HCT116 (cell line): Measurements from ENCODE around the gene TNFAIP8. TPM values are rescaled to one million over a fixed set of nuclear protein-coding genes. Genes with fewer than 3 reads are reported as not detected.

Source experiments
- ATAC-seq: fragments of 200-7000 bp; cut with Tn5 transposase; 2 replicates; pipeline ENCODE4 v1.9.1; 2020; ENCODE audit warnings: mild to moderate bottlenecking, moderate library complexity
- BruUV-seq: library from RNA; stranded (reverse); fragments of 400-500 nt; replicated peaks from 2 replicates; lab custom pipeline; 2021; lab: Mats Ljungman, UMichigan
- CTCF ChIA-PET: fragments of 300-600 bp; sonication (Branson Sonifier 250); formaldehyde crosslinking; loops from one replicate; lab custom pipeline; 2021; ENCODE audit warnings: antibody characterized with exemption; lab: Charles Lee
- POLR2A ChIA-PET: fragments of 300-600, 350-600 bp; sonication (Branson Sonifier 250); formaldehyde crosslinking; loops from one replicate; lab custom pipeline; 2021; ENCODE audit warnings: antibody characterized with exemption; lab: Charles Lee
- RAD21 ChIA-PET, 2 experiments: fragments of 300-600 bp; sonication (Branson Sonifier 250); formaldehyde crosslinking; loops; one replicate each; lab custom pipeline; 2023; ENCODE audit warnings: low total read pairs in 2 of 2; ENCODE audit not compliant: uncharacterized antibody in 2 of 2, unreplicated experiment in 2 of 2, low non-redundant PET in 1 of 2; lab: Charles Lee
- DNase-seq: peaks from one replicate; pipeline ENCODE4 v3.0.0-alpha.2; 2010; ENCODE audit warnings: low read depth, low spot score
- H2AFZ ChIP-seq: fragments of 200-600 bp; shearing (Covaris generic), sonication (generic); 2 replicates; pipeline ENCODE4 v1.6.1; 2017; ENCODE audit warnings: low read depth, mixed run types, mixed read lengths, antibody characterized with exemption, low read length; ENCODE audit not compliant: poor library complexity, severe bottlenecking
- H3K27ac ChIP-seq: 2 replicates; pipeline ENCODE4 v1.5.1; 2012; ENCODE audit warnings: low read depth, low read length
- H3K27me3 ChIP-seq: fragments of 200-600 bp; sonication (generic); 2 replicates; pipeline ENCODE4 v1.6.1; 2016; ENCODE audit warnings: mixed run types, low read length, mixed read lengths; ENCODE audit not compliant: insufficient read depth
- H3K36me3 ChIP-seq, 2 experiments: fragments of 200-500 bp in 1 of 2; fragments of 200-600 bp in 1 of 2; sonication (Bioruptor generic) in 1 of 2; sonication (generic) in 1 of 2; 2 replicates each; pipeline versions ENCODE4 v1.5.1 to v1.6.1; 2014 to 2016; ENCODE audit warnings: low read length in 2 of 2, inconsistent platforms in 1 of 2, mixed read lengths in 1 of 2, mixed run types in 1 of 2; ENCODE audit not compliant: insufficient read depth in 2 of 2, control insufficient read depth in 1 of 2
- H3K4me1 ChIP-seq, 2 experiments: fragments of 200-600 bp in 1 of 2; sonication (generic) in 1 of 2; 2 replicates each; pipeline versions ENCODE4 v1.5.1 to v1.6.1; 2012 to 2017; ENCODE audit warnings: low read length in 2 of 2, inconsistent platforms in 1 of 2, mild to moderate bottlenecking in 1 of 2, mixed read lengths in 1 of 2, mixed run types in 1 of 2, moderate library complexity in 1 of 2; ENCODE audit not compliant: insufficient read depth in 2 of 2, control insufficient read depth in 1 of 2
- H3K4me2 ChIP-seq: fragments of 200-600 bp; sonication (generic); 2 replicates; pipeline ENCODE4 v1.6.1; 2017; ENCODE audit warnings: mixed run types, low read length, mixed read lengths
- H3K4me3 ChIP-seq, 2 experiments: fragments of 200-600 bp in 1 of 2; sonication (generic) in 1 of 2; replicated peaks in 1 of 2; 2 replicates each; pipeline ENCODE4 v1.5.1; 2011 to 2016; ENCODE audit warnings: low read length in 2 of 2, control low read depth in 1 of 2, low read depth in 1 of 2, mild to moderate bottlenecking in 1 of 2, mixed read lengths in 1 of 2, mixed run types in 1 of 2
- H3K79me2 ChIP-seq: fragments of 200-600 bp; sonication (generic); 2 replicates; pipeline ENCODE4 v1.6.1; 2017; ENCODE audit warnings: mild to moderate bottlenecking, mixed run types, low read length, moderate library complexity, mixed read lengths; ENCODE audit not compliant: insufficient read depth
- H3K9ac ChIP-seq: fragments of 200-600 bp; sonication (generic); 2 replicates; pipeline ENCODE4 v1.6.1; 2016; ENCODE audit warnings: low read length, mixed read lengths
- H3K9me2 ChIP-seq: fragments of 200-600 bp; sonication (generic), shearing (Covaris generic); 2 replicates; pipeline ENCODE4 v1.6.1; 2017; ENCODE audit warnings: mixed run types, mild to moderate bottlenecking, moderate library complexity; ENCODE audit not compliant: insufficient read depth
- H3K9me3 ChIP-seq, 2 experiments: fragments of 200-500 bp in 1 of 2; fragments of 200-600 bp in 1 of 2; sonication (Bioruptor generic) in 1 of 2; sonication (generic) in 1 of 2; 2 replicates each; pipeline ENCODE4 v1.6.1; 2014 to 2017; ENCODE audit warnings: low read length in 2 of 2, mixed read lengths in 2 of 2, inconsistent platforms in 1 of 2, low read depth in 1 of 2, mild to moderate bottlenecking in 1 of 2, mixed run types in 1 of 2, moderate library complexity in 1 of 2; ENCODE audit not compliant: control insufficient read depth in 1 of 2, insufficient read depth in 1 of 2
- H4K20me1 ChIP-seq: fragments of 200-600 bp; sonication (generic), shearing (Covaris generic); 2 replicates; pipeline ENCODE4 v1.6.1; 2017; ENCODE audit warnings: mixed run types, mild to moderate bottlenecking, moderate library complexity; ENCODE audit not compliant: insufficient read depth
- CEBPB ChIP-seq: IDR thresholded peaks from 2 replicates; pipeline ENCODE4 v1.6.1; 2012; ENCODE audit warnings: low read depth
- EZH2 ChIP-seq: fragments of 200-600 bp; sonication (generic); IDR thresholded peaks from 2 replicates; pipeline ENCODE4 v1.6.1; 2017; ENCODE audit warnings: antibody characterized with exemption, mixed run types
- EZH2phosphoT487 ChIP-seq: fragments of 200-600 bp; IDR thresholded peaks from 2 replicates; pipeline ENCODE4 v1.6.1; 2018; ENCODE audit warnings: antibody characterized with exemption, borderline replicate concordance
- FOSL1 ChIP-seq: IDR thresholded peaks from 2 replicates; pipeline ENCODE4 v1.6.1; 2012; ENCODE audit warnings: low read depth
- JUND ChIP-seq: IDR thresholded peaks from 2 replicates; pipeline ENCODE4 v1.6.1; 2012
- MAX ChIP-seq: IDR thresholded peaks from 2 replicates; pipeline ENCODE4 v1.6.1; 2012
- POLR2A ChIP-seq: IDR thresholded peaks from 2 replicates; pipeline ENCODE4 v1.7.0; 2011; ENCODE audit warnings: borderline replicate concordance; ENCODE audit not compliant: insufficient read depth, insufficient read length; ENCODE audit errors: extremely low read depth
- RAD21 ChIP-seq: IDR thresholded peaks from 2 replicates; pipeline ENCODE4 v1.6.1; 2012; ENCODE audit warnings: low read depth, mild to moderate bottlenecking
- SP1 ChIP-seq: IDR thresholded peaks from 2 replicates; pipeline ENCODE4 v1.6.1; 2012; ENCODE audit warnings: low read depth
- TCF7L2 ChIP-seq: IDR thresholded peaks from 2 replicates; pipeline ENCODE4 v1.7.0; 2011; ENCODE audit warnings: borderline replicate concordance, inconsistent platforms; ENCODE audit not compliant: insufficient read depth, insufficient read length; ENCODE audit errors: extremely low read depth
- YY1 ChIP-seq: IDR thresholded peaks from 2 replicates; pipeline ENCODE4 v1.6.1; 2011; ENCODE audit warnings: low read length, low read depth, moderate library complexity, mild to moderate bottlenecking; ENCODE audit not compliant: insufficient replicate concordance; ENCODE audit errors: extremely low read depth
- ZBTB33 ChIP-seq: IDR thresholded peaks from 2 replicates; pipeline ENCODE4 v1.6.1; 2011; ENCODE audit warnings: mild to moderate bottlenecking, low read length, moderate library complexity; ENCODE audit not compliant: insufficient replicate concordance; ENCODE audit errors: extremely low read depth
- ZFX ChIP-seq: fragments of 450-650 bp; IDR thresholded peaks from 2 replicates; pipeline ENCODE4 v1.6.1; 2017
- ZNF274 ChIP-seq: fragments of 200-500 bp; sonication (Bioruptor generic); IDR thresholded peaks from 2 replicates; pipeline ENCODE4 v1.6.1; 2014; ENCODE audit warnings: mild to moderate bottlenecking, low read depth, low read length, inconsistent platforms
- intact Hi-C: fragments of 100-400 bp; cut with micrococcal nuclease; formaldehyde crosslinking; loops from 2 replicates; pipeline ENCODE4 v1.10.0; 2022
- total RNA-seq: library from RNA; stranded (reverse); gene quantifications from one replicate; pipeline ENCODE4 v1.2.1, GENCODE V29; 2021; ENCODE audit not compliant: unreplicated experiment

The TNFAIP8 gene
- total RNA-seq, 1 experiment from 2014 or later = 18.4 TPM

DNA sequence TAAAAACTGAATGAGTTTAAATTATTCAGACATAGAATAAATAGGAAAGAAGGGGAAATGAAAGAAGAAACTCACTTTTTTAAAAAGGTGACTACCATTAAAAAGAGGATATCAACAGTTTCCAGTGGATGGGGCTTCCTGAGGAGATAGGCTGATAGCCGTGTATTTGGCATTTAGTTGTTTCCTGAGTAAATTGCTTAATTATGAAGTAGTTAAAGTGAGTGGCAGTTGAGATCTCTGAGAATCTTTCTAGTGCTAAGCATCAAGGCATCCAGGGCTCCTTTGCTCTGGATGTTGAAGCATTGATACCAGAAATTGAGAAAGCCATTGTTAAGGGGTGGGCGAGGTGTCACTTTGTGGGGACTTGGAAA is 2.7 kb downstream of the TNFAIP8 start:
- Histone ChIP-seq H4K20me1 (no peaks in the 10 kb centered on the region), H3K79me2 (no peaks in the 10 kb centered on the region), H3K27ac (no peak overlapping the region), H3K4me2 (no peak overlapping the region), H3K9me2 (no peaks in the 10 kb centered on the region)
- no peak for ATAC-seq
- BruUV-seq = no TSS peak
- CTCF ChIA-PET = interaction anchor here (1.0 kb wide), 1 partner anchor 53 kb away, joined by 3 read pairs; no protein-coding TSS in a partner anchor
- TF ChIP-seq SP1 (no peak), TCF7L2 (no peak), ZNF274 (no peak), CEBPB (no peak), ZFX (no peak), EZH2phosphoT487 (no peak), RAD21 (no peak), JUND (no peak), POLR2A (no peak), MAX (no peak), FOSL1 (no peak)
- TF ChIP-seq, all 23 proteins: peak for 0
- ChIA-PET RAD21 (no interaction called here), POLR2A (no interaction called here)
- DNase-seq = no peak
- no peak overlapping the region for H2AFZ ChIP-seq
- intact Hi-C loops = no loop called here
- H3K27me3 ChIP-seq = no peaks in the 10 kb centered on the region
- H3K36me3 ChIP-seq = no peaks in the 10 kb centered on the region
- H3K4me3 ChIP-seq = no peak overlapping the region
- H3K9ac ChIP-seq = no peak overlapping the region
- H3K9me3 ChIP-seq = no peaks in the 10 kb centered on the region
- H3K4me1 ChIP-seq = peaks cover 0 to 6% of the 10 kb centered on the region in 2 experiments; a peak in 1 of 4 replicates

DNA sequence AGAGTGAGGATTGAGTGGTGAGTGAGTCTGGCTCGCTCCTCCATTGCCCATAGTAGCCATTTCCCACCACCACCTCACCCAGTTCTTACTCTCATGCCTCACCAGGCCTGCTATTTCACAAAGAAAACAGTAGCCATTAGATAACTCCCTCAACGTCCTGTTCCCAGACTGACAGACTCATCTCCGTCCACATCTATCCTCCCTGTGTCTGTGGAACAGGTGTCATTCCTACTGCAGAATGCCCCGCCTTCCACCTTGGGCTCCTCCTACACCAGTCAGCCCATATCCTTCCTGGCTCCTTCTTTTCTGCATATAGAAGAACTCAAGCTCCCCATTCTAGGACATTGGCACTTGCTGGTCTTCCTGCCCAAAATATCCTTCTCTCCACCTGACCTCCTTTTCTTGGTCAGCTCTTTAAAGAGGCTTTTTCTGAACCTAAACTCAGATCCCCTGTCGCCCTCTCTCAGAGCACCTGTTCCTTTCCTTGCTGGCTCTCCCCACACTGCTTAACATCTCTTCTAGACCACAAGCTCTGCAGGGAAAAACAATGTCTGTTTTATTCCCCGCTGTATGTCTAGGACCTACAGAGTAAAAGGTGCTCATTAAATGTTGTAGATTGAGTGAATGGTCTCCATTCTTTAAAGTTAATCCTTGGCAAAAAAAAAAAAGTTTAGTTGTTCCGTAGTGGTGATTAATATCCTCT is 3.2 kb downstream of the TNFAIP8 start:
- H3K9me2 ChIP-seq = no peaks in the 10 kb centered on the region
- H3K27ac ChIP-seq = no peak overlapping the region
- intact Hi-C loops = no loop called here
- no peaks in the 10 kb centered on the region for H3K27me3 ChIP-seq
- H3K36me3 ChIP-seq = no peaks in the 10 kb centered on the region
- ChIA-PET RAD21 (no interaction called here), POLR2A (no interaction called here), CTCF (interaction anchor here (1.0 kb wide), 1 partner anchor 53 kb away, joined by 3 read pairs; no protein-coding TSS in a partner anchor)
- H4K20me1 ChIP-seq = no peaks in the 10 kb centered on the region
- H3K4me2 ChIP-seq = no peak overlapping the region
- H2AFZ ChIP-seq = no peak overlapping the region
- peaks cover 0 to 6% of the 10 kb centered on the region in 2 experiments; a peak in 1 of 4 replicates for H3K4me1 ChIP-seq
- no peaks in the 10 kb centered on the region for H3K9me3 ChIP-seq
- BruUV-seq = no TSS peak
- ATAC-seq (no peak), DNase-seq (no peak)
- H3K9ac ChIP-seq = no peak overlapping the region
- H3K4me3 ChIP-seq = no peak overlapping the region
- H3K79me2 ChIP-seq = no peaks in the 10 kb centered on the region
- no peak for TF ChIP-seq SP1
- TF ChIP-seq ZBTB33 = no peak
- TF ChIP-seq CEBPB = no peak
- TF ChIP-seq FOSL1 = no peak
- TF ChIP-seq RAD21 = no peak
- TF ChIP-seq ZNF274 = no peak
- TF ChIP-seq EZH2phosphoT487 = no peak
- TF ChIP-seq YY1 = no peak
- TF ChIP-seq EZH2 = no peak
